Measurements from ENCODE around the gene MTA1. TPM values are rescaled to one million over a fixed set of nuclear protein-coding genes. Genes with fewer than 3 reads are reported as not detected.

MTA1 gene
- total RNA-seq, 1 donor from 2014 or later, result 192 TPM

- intact Hi-C loops (cut with micrococcal nuclease), result no loop called here
- H3K27me3 ChIP-seq (ENCODE audit: low read depth), result no peaks in the 10 kb centered on the region
- no peaks in the 10 kb centered on the region for H3K9me3 ChIP-seq (replicated peaks)
- H3K27ac ChIP-seq (replicated peaks), result no peak overlapping the region
- peaks cover 30% of the 10 kb centered on the region for H3K4me1 ChIP-seq
- H3K36me3 ChIP-seq, result peaks cover 31% of the 10 kb centered on the region
- no peak overlapping the region for H3K4me3 ChIP-seq
- no peak for TF ChIP-seq CTCF (IDR thresholded peaks at IDR 0.05; ENCODE audit: borderline replicate concordance)
- DNase-seq, result no peak
Measured at GRCh38 chr14:105446971-105447370, 27.3 kb downstream of the MTA1 start.

- TF ChIP-seq CTCF (IDR thresholded peaks at IDR 0.05; ENCODE audit: borderline replicate concordance), result no peak
- peaks cover 32% of the 10 kb centered on the region for H3K36me3 ChIP-seq
- no peaks in the 10 kb centered on the region for H3K27me3 ChIP-seq (ENCODE audit: low read depth)
- intact Hi-C loops (cut with micrococcal nuclease), result no loop called here
- no peaks in the 10 kb centered on the region for H3K9me3 ChIP-seq (replicated peaks)
- H3K27ac ChIP-seq (replicated peaks), result peak overlapping the region; percentile 56
- no peak for DNase-seq
- H3K4me3 ChIP-seq, result peak overlapping the region; percentile 43
- H3K4me1 ChIP-seq, result peaks cover 34% of the 10 kb centered on the region
Measured at GRCh38 chr14:105447651-105448640, 28.3 kb downstream of the MTA1 start.

GRCh38 chr14:105448706-105449111 is 29.1 kb downstream of the MTA1 start:
- H3K4me3 ChIP-seq, result peak overlapping the region; percentile 43
- TF ChIP-seq CTCF (IDR thresholded peaks at IDR 0.05; ENCODE audit: borderline replicate concordance), result peak; percentile 99
- DNase-seq, result peak; percentile 80
- intact Hi-C loops (cut with micrococcal nuclease), result no loop called here
- peaks cover 34% of the 10 kb centered on the region for H3K4me1 ChIP-seq
- H3K27ac ChIP-seq (replicated peaks), result peak overlapping the region; percentile 56
- no peaks in the 10 kb centered on the region for H3K9me3 ChIP-seq (replicated peaks)
- peaks cover 40% of the 10 kb centered on the region for H3K36me3 ChIP-seq
- no peaks in the 10 kb centered on the region for H3K27me3 ChIP-seq (ENCODE audit: low read depth)

GRCh38 chr14:105449276-105450122 is 29.9 kb downstream of the MTA1 start:
- no peaks in the 10 kb centered on the region for H3K9me3 ChIP-seq (replicated peaks)
- peak overlapping the region; percentile 56 for H3K27ac ChIP-seq (replicated peaks)
- DNase-seq, result no peak
- H3K36me3 ChIP-seq, result peaks cover 48% of the 10 kb centered on the region
- TF ChIP-seq CTCF (IDR thresholded peaks at IDR 0.05; ENCODE audit: borderline replicate concordance), result no peak
- no peaks in the 10 kb centered on the region for H3K27me3 ChIP-seq (ENCODE audit: low read depth)
- H3K4me3 ChIP-seq, result peak overlapping the region; percentile 43
- H3K4me1 ChIP-seq, result peaks cover 34% of the 10 kb centered on the region
- intact Hi-C loops (cut with micrococcal nuclease), result no loop called here

GRCh38 chr14:105450123-105450505 is 30.5 kb downstream of the MTA1 start:
- DNase-seq, result no peak

More at GRCh38 chr14:105450123-105450505, 30.5 kb downstream of the MTA1 start:
- H3K4me1 ChIP-seq, result peaks cover 34% of the 10 kb centered on the region
- no peak overlapping the region for H3K4me3 ChIP-seq
- intact Hi-C loops (cut with micrococcal nuclease), result no loop called here
- TF ChIP-seq CTCF (IDR thresholded peaks at IDR 0.05; ENCODE audit: borderline replicate concordance), result no peak
- no peaks in the 10 kb centered on the region for H3K27me3 ChIP-seq (ENCODE audit: low read depth)
- peaks cover 53% of the 10 kb centered on the region for H3K36me3 ChIP-seq
- no peak overlapping the region for H3K27ac ChIP-seq (replicated peaks)
- no peaks in the 10 kb centered on the region for H3K9me3 ChIP-seq (replicated peaks)

Measured in left ventricle myocardium inferior (tissue), 1 donor.